A204.1 (cell line): ENCODE measurements around the gene MCF2L.

Experiments
- FAIRE-seq: peaks from 2 replicates; lab custom pipeline; 2012; peaks lifted over from hg19 to GRCh38; lab: Jason Lieb, UNC

Gene MCF2L

DNA sequence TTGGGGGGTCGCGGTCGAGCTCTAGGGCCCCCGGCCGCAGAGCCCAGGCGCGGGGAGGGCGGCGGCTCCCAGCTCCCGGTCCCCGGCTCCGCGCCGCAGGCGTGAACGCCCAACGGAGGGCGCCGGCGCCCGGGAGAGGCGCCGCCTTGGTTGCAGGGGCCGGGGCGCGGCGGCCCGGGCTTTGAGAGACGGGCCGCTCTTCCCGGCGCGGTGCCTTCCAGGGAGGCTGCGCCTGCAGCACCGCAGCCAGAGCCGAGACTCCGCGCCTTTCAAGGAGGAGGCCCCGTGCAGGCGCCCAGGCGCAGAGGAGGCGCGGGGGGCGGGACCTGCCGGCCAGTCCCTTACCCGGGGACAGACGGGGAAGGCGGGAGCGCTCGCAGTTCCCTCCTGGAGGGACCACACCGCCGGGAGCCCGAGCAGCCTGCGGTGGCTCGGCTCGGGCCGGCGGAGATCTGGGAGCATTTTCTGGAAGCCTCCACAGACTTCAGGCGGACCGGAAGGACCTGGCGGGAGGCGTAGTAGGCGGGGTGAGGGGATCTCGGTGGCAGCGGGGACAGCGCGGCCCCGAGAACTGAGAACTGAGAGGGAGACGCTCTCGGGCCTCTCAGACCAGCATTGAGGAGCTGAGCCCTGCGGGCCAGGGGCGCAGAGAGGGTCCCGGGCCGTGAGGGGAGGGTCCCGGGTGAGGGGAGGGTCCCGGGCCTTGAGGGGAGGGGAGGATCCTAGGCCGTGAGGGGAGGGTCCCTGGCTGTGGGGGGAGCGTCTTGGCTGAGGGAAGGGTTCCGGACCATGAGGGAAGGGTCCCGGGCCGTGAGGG is 25.5 kb upstream of the MCF2L start:
- no peak for FAIRE-seq

DNA sequence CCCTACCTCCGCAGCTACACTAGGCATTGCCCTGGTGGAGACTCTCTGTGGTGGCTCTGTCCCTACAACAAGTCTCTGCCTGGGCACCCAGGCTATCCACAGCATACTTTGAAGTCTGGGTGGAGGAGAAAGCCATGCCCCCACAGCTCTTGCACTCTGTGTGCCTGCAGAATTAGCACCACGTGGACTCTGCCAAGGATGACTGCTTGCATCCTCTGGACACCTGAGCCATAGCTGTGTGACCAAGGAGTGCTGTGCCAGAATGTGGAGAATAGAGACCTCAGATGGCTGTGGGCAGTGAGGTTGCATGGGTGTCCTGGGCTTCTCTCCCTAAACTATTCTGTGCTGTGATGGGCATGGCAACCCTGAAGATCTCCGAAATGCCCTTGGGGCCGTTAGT is 21.2 kb upstream of the MCF2L start:
- no peak for FAIRE-seq

DNA sequence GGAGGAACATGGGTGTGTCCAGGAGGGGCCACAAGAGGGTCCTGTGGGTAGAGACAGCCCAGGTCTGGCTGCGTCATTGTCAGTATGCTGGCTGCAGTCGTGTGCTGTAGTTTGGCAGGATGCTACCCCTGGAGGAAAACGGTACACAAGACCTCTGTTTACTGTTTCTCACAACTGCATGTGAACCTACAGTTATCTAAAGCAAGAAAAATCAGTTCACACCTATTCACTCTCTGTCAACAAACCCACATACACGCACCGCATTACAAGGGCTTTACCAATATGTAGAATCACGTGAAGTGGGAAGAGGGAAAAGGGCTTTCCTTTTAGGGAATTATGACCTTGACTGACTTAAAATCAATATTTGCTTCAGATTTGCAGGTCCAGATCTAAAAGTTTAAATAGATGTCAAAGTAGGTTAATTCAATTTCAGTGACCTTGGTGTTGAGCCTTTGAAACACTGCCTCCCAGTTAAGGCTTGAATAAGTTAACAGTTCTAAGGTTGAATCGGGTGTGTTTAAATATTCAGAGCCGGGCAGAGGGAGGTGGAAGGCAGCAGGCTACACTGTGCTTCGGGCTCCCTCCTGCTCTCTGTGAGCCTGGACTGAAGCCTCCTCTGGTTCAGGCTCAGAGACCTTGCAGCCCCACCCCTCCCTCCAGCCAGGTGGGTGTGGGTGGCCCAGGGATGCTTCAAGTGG is 17.2 kb upstream of the MCF2L start:
- FAIRE-seq: no peak

DNA sequence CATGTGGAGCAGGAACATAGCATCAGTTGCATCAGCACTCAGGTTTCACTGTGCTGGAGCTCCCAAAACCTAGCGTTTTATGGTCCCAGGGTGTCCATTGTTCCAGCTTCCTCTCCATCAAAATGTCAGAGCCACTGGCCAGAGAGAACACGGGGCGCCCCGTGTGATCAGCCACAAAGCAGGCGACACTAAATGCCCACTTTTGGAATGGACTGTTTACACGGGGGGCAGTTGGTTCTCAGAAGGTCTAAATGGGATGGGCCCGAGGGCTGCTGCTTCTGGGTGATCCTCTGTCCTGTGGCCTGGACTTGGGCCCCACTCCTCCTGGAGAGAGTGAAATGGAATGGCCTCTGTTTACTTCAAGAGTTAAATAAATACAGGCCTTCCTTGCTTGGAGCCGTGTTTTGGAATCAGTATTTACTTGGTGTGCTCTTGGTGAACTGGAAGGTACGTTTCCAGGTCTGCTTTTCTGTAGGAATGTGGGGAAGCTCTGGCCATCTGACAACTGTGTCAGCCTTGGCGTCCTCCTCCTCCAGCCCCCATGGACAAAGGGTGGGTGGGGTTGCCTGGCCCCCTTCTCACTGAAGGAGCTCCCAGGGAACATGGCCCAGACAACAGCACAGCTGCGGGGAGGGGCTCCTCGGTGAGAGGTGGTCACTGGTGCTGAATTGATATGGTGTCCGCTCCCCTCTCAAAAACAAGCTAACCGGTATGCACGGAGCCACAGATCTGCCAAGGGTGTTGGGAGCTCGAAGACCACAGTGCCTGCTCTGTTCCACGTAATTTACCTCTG is 16.1 kb upstream of the MCF2L start:
- FAIRE-seq: no peak

DNA sequence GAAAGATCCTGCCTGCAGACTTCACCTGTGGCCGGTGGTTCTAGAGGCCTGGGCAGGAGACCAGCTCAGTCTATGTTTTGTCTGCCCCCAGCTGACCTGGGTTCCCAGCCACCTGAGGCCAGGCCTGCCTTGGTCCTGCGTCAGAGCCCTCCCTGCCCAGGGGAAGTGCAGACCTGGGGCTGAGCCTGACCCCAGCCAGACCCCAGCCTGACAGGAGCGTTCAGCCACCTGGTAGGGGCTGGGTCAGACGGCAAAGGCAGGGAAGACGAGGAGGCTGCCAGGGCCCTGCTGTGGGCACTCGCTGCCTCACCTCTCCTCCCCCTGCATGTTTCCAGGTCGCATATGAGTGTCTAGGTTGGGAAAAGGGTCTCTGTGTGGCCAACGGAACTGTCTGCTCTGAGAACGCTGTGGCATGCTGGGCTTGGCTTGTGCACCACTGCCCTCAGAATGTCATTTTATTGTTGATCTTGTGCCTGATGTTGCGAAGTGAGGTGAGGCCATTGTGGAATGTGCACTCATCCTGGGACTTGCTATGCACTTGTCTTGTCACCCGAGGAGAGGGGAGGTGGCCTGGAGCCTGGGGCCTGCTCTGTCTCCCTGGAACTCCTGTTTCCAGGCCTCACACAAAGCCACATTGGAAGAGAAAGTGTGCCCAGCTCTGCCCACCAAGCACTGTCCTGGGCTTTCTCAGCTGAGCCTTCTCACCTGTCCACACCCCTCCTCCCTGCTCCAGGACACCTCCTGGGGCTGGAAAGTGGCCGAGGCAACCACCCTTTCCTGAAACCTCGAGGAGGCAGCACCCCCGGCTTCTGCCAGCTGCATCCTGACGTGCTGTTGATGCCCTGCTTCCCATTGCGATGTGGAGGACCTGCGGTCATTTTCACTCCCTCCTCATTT is 15.2 kb upstream of the MCF2L start:
- FAIRE-seq: no peak

DNA sequence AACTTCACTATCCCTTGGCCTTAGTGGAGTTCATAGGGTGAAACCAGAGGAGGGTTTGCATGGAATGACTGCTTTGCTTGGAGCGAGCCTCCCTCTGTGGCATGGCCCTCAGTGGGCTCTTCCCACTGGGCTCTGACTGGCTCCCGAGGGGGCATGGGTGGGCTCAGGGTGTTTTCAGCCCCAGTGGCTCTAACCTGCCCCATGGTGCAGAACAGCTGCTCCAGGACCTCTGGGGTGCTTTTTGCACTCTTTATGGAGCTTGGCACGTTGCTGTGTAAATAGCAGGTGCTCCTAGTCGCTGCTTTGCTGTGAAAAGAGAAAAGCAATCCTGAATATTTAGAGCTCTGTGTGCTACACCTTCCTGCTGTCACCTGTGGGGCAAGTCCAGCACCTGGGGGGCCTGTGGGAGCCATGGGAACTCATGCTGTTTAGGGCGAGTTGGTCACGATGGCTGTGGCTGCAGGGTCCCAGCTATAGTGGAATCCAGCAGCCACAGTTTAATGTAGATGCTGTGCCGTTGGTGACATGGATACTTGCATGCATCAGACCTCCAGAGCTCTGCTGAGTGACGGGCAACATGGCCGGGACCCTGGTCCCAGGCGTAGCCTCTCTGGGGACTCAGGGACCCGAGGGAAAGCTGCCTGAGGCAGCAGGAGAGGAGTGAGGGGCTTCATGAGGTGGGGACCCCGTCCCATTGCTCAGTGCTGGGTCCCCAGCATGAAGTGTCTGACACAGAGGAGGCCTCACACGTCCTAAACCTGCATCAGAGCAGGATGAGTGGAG is 14.3 kb upstream of the MCF2L start:
- no peak for FAIRE-seq

DNA sequence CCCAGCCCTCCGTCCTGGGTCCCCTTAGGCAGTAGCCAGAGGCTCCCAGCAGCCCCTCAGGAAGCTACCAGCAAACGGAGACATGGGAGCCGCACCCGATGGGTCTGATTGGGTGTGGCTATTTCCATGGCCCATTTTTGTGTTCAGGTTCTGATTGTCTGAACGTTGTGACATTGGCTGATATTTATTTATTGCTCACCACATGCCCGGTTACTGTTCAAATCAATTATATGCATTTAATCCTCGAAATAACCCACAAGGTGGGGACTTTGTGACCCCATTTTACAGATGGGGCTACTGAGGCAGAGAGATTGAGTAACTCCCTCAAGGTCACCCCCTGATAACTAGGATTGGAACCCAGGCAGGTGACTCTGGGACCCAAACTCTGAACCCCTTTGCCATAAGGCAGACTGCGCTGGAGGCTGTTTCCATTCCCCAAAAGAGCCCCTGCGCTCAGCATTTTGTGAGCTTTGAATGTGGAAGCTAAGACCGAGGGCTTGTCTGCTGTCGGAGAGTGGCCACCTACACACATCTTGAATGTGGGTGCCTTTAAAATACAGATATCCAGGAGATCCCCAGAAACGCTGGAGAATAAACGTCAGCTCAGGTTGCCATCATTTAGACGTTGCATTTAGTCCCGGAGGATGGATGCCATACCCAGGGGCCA is 13.6 kb upstream of the MCF2L start:
- no peak for FAIRE-seq

DNA sequence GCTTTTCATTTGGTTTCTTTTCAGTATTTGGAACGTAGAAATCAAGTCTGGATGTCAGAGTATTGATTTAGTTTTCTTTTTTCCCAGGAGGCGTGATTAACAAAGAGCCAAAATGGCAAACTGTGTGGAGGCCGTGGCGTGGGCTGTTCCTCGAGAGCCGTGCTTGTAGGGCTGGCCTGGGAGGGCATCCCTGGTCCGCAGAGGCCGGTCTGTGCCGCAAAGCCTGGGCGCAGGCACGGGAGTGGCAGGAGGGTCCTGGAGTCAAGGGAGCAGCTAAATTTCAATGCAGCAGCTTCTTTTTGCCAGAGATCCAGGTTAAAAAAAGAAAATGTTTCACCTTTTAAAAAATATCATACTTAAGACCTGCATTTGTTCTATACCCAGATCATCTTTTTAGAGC is 13.1 kb upstream of the MCF2L start:
- no peak for FAIRE-seq

DNA sequence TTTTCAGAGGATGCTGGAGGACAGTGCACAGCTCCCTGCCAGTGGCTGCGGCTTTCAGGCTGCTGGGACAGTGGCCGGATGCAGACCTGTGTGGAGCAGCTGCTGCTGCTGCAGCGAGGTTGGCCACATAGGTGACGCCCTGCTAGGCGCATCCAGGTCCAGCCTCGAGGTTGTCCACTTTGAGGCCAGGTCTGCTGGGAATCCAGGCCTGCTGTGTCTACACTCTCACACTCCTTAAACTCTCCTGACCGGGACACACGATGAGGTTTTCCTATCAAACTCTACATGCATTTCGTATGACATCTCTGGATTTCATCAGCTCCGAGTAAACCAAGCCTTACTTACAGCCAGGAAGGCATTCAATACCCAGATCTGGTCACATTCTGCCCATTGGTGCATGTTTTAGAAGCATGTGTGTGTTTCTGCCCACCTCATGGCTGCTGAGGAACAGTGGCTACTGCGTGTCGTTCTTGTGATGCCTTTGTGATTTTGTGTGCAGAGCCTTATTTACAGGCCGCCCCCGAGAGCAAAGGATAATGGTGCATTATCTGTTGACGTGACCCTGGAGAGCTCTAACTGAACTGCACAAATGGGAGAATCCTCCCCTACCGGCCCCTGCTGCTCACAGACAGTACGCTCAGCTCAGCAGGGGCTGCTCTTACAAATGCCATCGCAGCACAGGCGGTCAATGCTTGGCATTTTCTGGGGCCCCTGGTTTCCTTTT is 12.3 kb upstream of the MCF2L start:
- FAIRE-seq: no peak

DNA sequence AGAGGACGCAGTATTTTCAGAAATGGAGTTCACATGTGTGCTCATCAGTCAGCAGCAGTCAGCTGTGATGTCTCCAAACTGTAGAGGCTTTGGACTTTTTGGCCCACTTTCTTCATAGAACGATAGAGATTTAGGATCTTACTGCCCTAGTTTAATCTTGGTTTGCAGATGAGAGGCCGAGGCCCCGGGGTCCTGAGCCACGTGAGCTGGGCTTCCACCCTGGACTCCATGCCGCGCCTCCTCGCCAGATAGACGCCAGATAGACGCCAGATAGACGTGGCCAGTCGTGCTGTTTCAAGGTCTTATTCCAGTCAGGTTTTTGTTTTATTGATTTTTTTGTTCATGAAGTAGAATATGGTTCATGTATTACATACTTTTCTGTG is 11.7 kb upstream of the MCF2L start:
- FAIRE-seq: no peak

DNA sequence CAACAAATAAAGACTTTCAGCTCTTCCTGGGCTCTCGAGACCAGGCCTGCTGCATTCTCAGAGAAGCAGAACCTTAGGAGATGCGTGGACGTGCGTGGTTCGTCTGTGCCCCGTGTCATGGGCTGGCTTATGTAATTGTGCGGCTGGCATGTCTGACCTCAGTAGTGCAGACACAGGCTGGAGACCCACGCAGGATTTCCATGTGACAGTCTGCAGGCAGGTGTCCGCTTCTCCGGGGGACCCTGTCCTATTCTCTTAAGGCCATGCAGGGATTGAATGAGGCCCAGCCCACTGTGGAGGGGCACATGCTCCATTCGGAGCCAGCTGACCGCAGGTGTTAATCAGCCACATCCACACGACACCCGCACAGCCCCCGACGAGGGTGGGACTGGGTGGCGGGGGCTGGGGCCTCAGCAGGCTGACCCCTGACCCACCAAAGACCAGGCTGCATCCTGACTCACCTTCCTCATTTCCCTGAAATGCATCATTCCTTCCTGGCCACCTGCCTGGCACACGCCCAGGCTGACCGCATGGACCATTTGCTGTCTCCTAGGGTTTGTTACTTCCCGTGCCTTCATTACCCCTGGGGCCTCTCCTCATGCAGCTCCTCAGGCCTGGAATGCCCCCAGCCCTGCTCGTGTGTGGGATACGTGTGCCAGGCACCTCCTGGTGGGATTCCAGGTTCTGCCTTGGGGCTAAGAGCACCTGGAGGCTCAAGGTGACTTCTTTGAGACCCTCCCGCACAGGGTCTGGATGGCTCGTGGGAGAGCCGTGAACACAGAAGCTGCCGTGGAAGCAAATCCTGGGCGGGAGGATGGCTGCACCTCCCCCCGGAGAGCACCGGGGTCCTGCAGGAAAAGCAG is 10.7 kb upstream of the MCF2L start:
- no peak for FAIRE-seq

DNA sequence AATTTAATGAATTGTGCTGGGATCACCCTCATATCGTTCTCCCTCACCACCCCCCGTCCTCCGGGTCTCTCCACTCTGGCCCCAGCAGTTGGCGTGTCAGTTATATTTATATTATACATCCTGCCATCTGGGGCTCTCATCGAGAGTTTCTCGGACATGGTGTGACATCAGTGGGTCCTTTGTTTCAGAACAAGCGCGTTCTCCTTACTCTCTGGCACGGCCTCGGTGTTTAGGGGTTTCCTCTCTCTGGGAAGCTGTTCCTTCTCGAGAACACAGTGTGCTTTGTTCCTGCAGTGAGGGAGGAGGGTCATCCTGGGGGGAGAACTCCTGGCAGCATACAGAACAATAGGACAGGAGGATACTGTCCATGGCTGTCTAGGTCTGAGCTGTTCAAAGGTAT is 9.8 kb upstream of the MCF2L start:
- FAIRE-seq: no peak

DNA sequence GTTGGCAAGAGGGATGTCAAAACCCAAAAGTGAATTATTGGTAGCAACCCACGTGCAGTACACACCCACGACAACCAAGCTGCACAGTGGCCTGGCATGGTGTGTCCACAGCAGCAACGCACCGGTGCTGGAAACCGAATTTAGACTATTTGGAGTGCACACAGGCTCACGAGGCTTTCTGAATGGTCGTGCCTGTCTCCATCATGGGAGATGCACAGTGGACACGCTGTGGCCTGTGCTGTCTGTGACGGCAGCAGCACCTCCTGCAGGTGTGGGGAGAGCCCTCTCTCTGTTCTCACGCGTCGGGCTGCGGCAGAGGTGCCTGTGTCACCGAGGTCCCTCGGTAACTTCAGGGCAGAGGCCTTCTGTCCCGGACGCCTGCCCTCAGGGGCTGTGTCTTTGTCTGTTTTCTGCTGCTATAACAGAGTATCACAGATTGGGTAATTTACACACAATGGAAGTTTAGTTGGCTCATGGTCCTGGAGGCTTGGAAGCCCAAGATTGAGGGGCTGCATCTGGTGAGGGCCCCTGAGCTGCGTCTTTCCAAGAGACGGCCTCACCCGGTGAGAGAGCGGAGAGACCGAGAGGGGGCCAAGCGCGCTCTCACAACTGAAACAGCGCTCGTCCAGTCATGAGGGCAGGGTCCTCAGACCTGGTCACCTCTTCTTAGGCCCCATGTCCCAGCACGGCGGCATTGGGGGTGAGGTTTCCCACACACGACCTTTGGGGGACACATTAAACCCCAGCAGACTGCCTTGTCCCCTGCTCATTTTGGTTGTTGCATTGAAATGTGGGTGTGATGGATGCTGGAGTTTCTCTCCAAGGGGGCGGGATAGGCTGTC is 9.1 kb upstream of the MCF2L start:
- FAIRE-seq: no peak

DNA sequence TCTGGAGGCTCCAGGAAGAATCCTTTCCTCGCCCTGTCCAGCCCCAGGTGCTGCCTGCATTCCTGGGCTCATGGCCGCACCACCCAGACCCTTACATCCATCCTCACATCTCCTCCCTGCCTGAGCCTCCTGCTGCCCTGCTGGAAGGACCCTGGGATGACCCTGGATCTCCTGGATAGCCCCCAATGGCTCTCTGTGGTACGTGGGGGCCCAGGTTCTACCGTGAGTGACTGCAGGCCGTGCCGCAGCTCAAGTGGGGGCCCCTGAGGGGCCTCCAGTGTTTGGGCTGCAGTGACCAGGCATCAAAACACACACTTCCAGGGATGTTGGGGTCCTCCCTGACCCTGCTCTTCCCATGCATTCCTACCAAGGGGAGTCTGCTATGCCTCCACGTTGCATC is 8.3 kb upstream of the MCF2L start:
- FAIRE-seq: no peak

DNA sequence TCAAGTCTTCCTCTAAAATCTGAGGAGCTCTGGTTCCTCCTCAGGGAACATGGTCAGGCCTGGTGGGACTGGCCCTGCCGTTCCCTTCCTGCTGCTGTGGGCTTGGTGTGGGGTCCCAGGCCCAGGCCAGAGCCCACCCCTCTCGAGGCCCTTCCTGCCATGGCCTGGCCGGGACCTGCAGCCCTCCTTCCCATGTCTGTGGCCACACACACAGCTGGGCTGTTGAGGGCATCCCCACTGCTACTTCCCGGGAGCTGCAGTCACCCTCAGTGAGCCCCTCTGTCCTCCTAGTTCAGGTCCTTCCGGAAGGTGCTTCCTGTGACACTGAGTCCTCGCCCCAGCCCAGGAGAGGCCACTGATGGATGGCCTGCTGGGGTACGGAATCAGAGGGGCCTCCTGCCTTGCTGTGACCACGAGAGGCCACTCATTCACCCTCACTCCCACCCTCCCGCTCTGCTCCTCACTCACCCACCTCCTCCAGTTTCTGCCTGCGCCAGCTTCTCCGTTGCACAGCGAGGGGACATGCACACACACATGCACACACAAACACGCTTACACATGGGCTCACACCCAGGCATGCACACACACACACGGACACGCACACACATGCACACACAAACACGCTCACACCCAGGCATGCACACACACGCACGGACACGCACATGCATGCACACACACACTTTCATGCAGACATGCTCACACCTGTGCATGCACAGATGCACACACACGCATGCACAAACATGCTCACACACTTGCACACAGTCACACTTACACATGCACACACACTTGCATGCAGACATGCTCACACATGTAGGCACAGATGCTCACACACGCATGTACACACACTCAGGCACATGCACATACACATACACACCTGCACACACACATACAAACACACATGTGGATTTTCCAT is 7.3 kb upstream of the MCF2L start:
- FAIRE-seq: no peak

DNA sequence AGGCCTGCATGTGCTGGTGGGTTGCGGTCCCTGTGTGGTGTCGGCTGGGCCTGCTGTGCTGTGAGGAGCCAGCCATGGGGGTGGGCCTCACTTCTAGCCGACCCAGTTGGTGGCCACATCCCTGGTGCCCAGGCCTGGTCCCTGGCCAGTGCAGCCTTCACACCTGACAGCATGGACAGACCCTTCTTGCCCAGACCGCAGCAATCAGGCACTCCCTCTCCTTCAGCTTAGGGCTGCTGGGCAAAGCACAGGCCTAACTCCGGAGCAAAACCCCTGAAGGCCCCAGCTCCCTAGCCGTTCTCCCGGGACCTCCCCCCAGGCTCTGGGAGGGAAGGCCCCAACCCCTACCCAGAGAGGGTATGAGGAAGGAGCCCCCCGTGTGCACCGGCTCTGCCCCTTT is 6.6 kb upstream of the MCF2L start:
- FAIRE-seq: no peak
